Omental fat pad (tissue), 4 donors: ENCODE data around the gene VPS26C. TPM values are rescaled to one million over a fixed set of nuclear protein-coding genes. Genes with fewer than 3 reads are reported as not detected.

Experiments
- ATAC-seq: fragments of 150-250 bp; one replicate; pipeline ENCODE4 v1.9.1; 2016; ENCODE audit warnings: mild to moderate bottlenecking, moderate library complexity; ENCODE audit not compliant: low FRiP score
- DNase-seq: peaks from one replicate; pipeline ENCODE4 v3.0.0-alpha.2; 2019; ENCODE audit warnings: low spot score
- total RNA-seq, 4 donors: library from RNA; depleted of rRNA; stranded (reverse); fragments of >200 nt; gene quantifications; one replicate each; pipeline ENCODE4 v1.1.0, GENCODE V29; 2016
- TF ChIP-seq, protein P1 (sequence below), 3 donors: fragments of 450-650 bp; IDR thresholded peaks; one replicate each; pipeline ENCODE4 v1.5.1; 2016 to 2017; ENCODE audit warnings: antibody characterized with exemption in 3 of 3, mild to moderate bottlenecking in 3 of 3, moderate library complexity in 2 of 3

Gene VPS26C
- total RNA-seq, 4 donors from 2014 or later: 48.3 to 88.3 (median 61.1) TPM

DNA sequence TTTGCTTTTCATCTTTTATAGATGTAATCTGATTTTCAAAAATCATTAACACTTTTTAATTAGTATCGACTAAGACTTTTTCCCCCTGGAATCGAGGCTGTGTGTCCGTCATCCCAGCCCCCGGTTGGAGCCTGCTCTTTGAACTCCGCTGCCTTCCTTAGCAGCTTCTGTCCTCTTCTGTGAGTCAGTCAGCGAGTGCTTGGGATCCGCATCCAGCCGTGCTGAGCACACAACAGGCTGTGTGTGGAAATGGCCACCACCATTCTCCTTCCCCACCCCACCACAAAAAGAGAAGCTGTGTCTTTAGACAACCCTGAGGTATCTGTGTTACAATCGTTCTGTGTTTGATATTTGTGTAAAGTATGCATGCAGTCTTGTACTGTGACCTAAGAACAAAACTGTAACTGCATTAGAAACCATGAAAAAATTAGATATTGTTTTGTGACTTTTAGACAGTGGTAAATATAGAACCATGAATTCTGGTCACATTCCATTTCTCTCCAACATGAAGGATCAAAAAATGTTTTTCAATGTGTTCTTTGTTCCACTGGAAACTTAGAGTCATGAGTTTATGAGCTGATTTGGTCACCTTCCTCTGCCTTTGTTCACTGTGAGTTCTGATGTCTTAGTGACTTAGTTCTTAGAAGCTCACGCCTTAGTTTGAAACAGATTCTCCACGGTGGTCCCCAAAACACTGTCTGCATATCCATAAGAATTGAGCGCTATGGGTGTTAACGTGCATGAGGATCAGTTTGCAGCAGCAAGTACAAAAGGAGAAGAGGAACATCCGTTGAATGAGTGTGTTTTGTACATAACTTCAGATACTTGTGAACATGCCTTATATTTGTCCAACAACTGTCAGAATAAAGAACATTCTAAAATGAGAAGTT lies 64.7 kb downstream of the VPS26C start:
- TF ChIP-seq, protein P1, sequence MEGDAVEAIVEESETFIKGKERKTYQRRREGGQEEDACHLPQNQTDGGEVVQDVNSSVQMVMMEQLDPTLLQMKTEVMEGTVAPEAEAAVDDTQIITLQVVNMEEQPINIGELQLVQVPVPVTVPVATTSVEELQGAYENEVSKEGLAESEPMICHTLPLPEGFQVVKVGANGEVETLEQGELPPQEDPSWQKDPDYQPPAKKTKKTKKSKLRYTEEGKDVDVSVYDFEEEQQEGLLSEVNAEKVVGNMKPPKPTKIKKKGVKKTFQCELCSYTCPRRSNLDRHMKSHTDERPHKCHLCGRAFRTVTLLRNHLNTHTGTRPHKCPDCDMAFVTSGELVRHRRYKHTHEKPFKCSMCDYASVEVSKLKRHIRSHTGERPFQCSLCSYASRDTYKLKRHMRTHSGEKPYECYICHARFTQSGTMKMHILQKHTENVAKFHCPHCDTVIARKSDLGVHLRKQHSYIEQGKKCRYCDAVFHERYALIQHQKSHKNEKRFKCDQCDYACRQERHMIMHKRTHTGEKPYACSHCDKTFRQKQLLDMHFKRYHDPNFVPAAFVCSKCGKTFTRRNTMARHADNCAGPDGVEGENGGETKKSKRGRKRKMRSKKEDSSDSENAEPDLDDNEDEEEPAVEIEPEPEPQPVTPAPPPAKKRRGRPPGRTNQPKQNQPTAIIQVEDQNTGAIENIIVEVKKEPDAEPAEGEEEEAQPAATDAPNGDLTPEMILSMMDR (IDR thresholded peaks at IDR 0.05): no peak
- ATAC-seq (no peak), DNase-seq (no peak)

DNA sequence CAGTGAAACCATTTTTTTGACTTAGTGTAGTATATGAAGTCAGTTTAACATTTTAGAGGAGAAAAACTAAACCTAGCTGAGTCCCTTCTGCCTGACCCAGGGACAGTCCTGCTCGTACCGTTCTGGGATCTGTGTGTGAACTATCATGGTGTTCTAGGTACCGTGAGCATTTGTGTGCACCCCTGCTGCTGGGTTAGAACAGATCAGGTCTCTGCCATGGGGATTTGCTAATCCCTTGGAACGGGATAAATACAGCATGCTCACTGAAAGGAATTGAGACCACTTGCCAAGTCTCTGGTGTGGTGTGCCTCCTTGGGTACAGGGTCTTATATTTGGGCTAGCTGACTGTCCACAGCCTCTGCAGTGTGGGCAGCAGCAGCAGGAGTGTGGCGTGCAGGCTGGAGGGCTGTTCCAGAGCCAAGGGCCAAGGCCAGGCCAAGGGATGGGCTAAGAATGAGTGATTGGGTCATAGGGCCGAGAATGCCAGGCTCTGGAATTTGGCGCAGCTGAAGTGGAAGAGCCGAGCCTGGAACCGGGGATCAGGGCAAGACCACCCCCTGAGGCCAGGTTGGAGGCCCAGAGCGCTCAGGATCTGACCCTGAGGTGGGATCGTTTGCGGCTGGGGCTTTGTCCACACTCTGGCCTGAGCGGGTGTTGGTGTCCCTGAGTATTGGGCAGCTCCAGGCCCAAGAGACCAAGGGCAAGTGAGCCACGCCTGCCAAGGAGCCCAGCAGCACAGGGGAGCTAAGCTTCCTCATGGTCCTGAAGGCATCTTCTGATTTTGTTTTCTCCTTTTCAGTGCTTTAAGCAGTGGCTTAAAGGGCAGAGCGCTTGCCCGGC lies 66.3 kb downstream of the VPS26C start:
- ATAC-seq (peak; percentile 28), DNase-seq (no peak)
- TF ChIP-seq, protein P1 (IDR thresholded peaks at IDR 0.05): no peak

DNA sequence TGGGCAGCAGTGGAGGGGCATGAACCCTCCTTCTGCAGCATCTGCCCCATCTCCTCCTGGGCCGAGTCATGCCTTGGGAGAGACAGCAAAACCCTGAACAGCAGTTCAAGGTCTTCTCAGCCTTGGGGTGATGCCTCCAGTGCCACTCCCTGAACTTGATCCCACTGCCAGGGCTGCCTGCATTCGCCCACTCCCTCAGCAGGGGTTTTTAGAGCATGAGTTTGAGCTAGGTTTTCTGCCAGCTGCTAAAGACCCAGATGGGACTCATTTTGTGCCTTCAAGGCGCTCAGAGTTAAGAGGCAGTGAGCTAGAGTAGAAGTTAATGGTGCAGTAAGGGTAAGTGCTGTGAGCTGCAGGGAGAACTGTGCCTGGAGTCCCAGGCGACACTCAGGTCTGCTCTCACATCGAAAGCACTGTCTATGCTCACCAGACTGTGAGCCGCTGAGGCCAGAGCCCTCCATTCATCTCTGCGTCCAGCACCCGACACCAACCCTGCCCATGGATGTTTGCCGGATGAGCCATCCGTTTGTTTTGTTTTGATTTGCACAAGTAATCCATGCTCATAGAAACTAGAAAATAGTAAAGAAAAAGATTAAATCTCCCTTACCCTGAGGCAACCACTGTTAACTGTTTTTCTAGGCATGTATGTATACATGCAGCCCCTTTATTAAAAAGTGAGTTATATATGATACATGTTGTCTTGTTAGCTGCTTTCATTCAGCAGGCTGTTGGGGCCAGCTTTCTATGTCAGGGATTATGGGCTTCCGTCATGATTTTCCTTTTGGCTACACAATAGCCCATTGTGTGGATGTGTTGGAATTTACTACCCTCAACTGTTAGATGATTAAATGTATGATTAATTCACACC lies 67.8 kb downstream of the VPS26C start:
- ATAC-seq: no peak
- no peak for DNase-seq
- TF ChIP-seq, protein P1 (IDR thresholded peaks at IDR 0.05): no peak

DNA sequence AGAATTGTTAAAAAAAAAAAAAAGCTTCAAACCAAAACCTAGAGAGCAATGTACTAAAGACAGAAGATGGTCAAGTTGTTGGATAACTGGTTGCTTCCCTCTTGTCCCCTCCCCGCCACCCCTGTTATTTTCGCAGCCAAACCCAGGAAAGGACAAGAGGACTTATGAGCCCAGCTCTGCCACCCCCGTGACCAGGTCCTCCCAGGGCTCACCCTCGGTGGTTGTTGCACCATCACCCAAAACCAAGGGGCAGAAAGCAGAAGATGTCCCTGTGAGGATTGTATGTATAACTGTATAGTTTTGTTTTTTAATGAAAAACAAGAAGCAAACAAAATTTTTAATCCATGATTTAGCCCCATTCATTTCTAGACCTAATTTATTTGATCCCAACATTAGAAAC lies 69.4 kb downstream of the VPS26C start:
- DNase-seq (no peak), ATAC-seq (no peak)
- TF ChIP-seq, protein P1 (IDR thresholded peaks at IDR 0.05): no peak

DNA sequence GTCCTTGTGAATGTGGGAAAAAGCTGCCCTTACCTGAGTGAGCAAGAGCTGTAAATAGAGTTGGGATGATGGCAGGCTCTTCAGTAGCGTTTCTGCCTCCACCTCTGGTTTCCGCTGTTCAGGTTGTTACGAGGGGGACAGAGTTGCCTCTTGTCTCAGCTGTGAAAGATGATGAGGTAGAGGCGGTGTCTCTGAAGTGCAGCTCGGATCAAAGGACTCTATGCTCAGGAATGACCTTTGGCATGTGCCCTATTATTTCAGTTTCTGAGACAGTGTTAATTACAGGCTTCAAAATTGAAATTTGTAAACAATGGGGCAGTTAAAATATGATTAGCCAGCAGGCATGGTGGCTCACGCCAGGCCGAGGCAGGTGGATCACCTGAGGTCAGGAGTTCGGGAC lies 70.3 kb downstream of the VPS26C start:
- TF ChIP-seq, protein P1 (IDR thresholded peaks at IDR 0.05): no peak
- DNase-seq (no peak), ATAC-seq (no peak)

DNA sequence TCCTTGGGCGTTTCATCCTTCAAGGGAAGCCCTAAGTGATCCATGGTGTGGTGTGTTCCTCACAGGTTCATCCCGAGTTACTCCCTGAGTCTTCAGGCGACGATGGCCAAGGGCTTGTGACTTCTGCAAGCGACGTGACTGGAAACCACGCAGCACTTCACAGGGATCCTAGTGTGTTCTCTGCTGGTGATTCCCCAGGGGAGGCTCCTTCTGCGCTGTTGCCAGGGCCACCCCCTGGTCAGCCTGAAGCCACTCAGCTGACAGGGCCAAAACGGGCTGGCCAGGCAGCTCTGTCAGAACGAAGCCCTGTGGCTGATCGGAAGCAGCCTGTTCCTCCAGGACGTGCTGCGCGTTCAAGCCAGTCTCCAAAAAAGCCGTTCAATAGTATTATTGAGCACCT lies 71.5 kb downstream of the VPS26C start:
- DNase-seq: no peak
- TF ChIP-seq, protein P1 (IDR thresholded peaks at IDR 0.05): no peak
- ATAC-seq: no peak
